Activated naive CD8-positive, alpha-beta T cell treated with anti-CD3 and anti-CD28 coated beads for 36 hours (primary cell): ENCODE data around the gene THOP1. TPM values are rescaled to one million over a fixed set of nuclear protein-coding genes. Genes with fewer than 3 reads are reported as not detected.
A peak's percentile ranks its signal among the peaks of the same experiment; 100 is the strongest.

Source experiments
- DNase-seq: peaks from one replicate; pipeline ENCODE4 v3.0.0; 2021
- H3K27ac Mint-ChIP-seq: one replicate; pipeline ENCODE4 v1.8.0; 2022; ENCODE audit warnings: mild to moderate bottlenecking, moderate library complexity, mixed read lengths
- H3K27me3 Mint-ChIP-seq: one replicate; pipeline ENCODE4 v1.8.0; 2022; ENCODE audit warnings: mild to moderate bottlenecking, mixed read lengths
- H3K36me3 Mint-ChIP-seq: one replicate; pipeline ENCODE4 v1.8.0; 2021; ENCODE audit warnings: mild to moderate bottlenecking, mixed read lengths
- H3K4me1 Mint-ChIP-seq: one replicate; pipeline ENCODE4 v1.8.0; 2021; ENCODE audit warnings: mixed read lengths
- H3K4me3 Mint-ChIP-seq: one replicate; pipeline ENCODE4 v1.8.0; 2022; ENCODE audit warnings: mild to moderate bottlenecking, moderate library complexity, mixed read lengths
- H3K9me3 Mint-ChIP-seq: one replicate; pipeline ENCODE4 v1.8.0; 2022; ENCODE audit warnings: mixed read lengths
- total RNA-seq, 2 experiments: library from RNA; stranded (reverse); gene quantifications; one replicate each; pipeline ENCODE4 v1.2.3, GENCODE V29; 2021

The THOP1 gene
- total RNA-seq, 2 experiments from 2014 or later = 164 to 170 TPM

- Mint-ChIP-seq H3K9me3 (peaks cover 26% of the 10 kb centered on the region), H3K36me3 (peaks cover 39% of the 10 kb centered on the region), H3K4me1 (no peaks in the 10 kb centered on the region), H3K4me3 (no peak overlapping the region), H3K27me3 (no peaks in the 10 kb centered on the region), H3K27ac (no peak overlapping the region)
- no peak for DNase-seq
Measured at GRCh38 chr19:2827840-2828489, 42.7 kb downstream of the THOP1 start.

GRCh38 chr19:2834294-2834871 lies 49.1 kb downstream of the THOP1 start:
- H3K27ac Mint-ChIP-seq = no peak overlapping the region
- no peak for DNase-seq
- H3K36me3 Mint-ChIP-seq = peaks cover 62% of the 10 kb centered on the region
- no peak overlapping the region for H3K4me3 Mint-ChIP-seq
- H3K27me3 Mint-ChIP-seq = no peaks in the 10 kb centered on the region
- peaks cover 42% of the 10 kb centered on the region for H3K9me3 Mint-ChIP-seq
- H3K4me1 Mint-ChIP-seq = no peaks in the 10 kb centered on the region

- Mint-ChIP-seq H3K27ac (no peak overlapping the region), H3K27me3 (no peaks in the 10 kb centered on the region)
Measured at GRCh38 chr19:2837430-2837829, 52.1 kb downstream of the THOP1 start.

GRCh38 chr19:2840794-2841791 lies 55.8 kb downstream of the THOP1 start, which contains the start of gene ZNF555:
Gene ZNF555 (plus strand): TSS chr19:2841475. CDS start chr19:2841573, 98 bp downstream.
- H3K4me1 Mint-ChIP-seq = peaks cover 5% of the 10 kb centered on the region

More at GRCh38 chr19:2837430-2837829, 52.1 kb downstream of the THOP1 start:
- Mint-ChIP-seq H3K9me3 (peaks cover 35% of the 10 kb centered on the region), H3K4me3 (no peak overlapping the region), H3K4me1 (peaks cover 4% of the 10 kb centered on the region), H3K36me3 (peaks cover 46% of the 10 kb centered on the region)
- no peak for DNase-seq

GRCh38 chr19:2841855-2842574 lies 56.7 kb downstream of the THOP1 start:
- Mint-ChIP-seq H3K27me3 (no peaks in the 10 kb centered on the region), H3K27ac (no peak overlapping the region), H3K9me3 (peaks cover 2% of the 10 kb centered on the region), H3K4me3 (peak overlapping the region; percentile 73), H3K36me3 (peaks cover 11% of the 10 kb centered on the region), H3K4me1 (peaks cover 5% of the 10 kb centered on the region)
- DNase-seq = peak; percentile 19

More at GRCh38 chr19:2840794-2841791, 55.8 kb downstream of the THOP1 start, which contains the start of gene ZNF555:
- Mint-ChIP-seq H3K36me3 (peaks cover 20% of the 10 kb centered on the region), H3K4me3 (peak within 1 kb of the TSS; percentile 82), H3K27ac (peak within 1 kb of the TSS; percentile 82), H3K27me3 (no peaks in the 10 kb centered on the region), H3K9me3 (peaks cover 12% of the 10 kb centered on the region)
- peak; percentile 96 for DNase-seq

GRCh38 chr19:2845107-2845506 lies 59.8 kb downstream of the THOP1 start:
- Mint-ChIP-seq H3K27me3 (no peaks in the 10 kb centered on the region), H3K4me1 (peaks cover 9% of the 10 kb centered on the region), H3K9me3 (peaks cover 8% of the 10 kb centered on the region), H3K4me3 (no peak overlapping the region), H3K36me3 (peaks cover 11% of the 10 kb centered on the region), H3K27ac (no peak overlapping the region)
- DNase-seq = no peak

GRCh38 chr19:2846180-2846894 lies 61.0 kb downstream of the THOP1 start:
- peaks cover 14% of the 10 kb centered on the region for H3K4me1 Mint-ChIP-seq
- DNase-seq = no peak
- H3K27ac Mint-ChIP-seq = no peak overlapping the region
- H3K4me3 Mint-ChIP-seq = no peak overlapping the region
- no peaks in the 10 kb centered on the region for H3K27me3 Mint-ChIP-seq
- peaks cover 17% of the 10 kb centered on the region for H3K9me3 Mint-ChIP-seq
- peaks cover 22% of the 10 kb centered on the region for H3K36me3 Mint-ChIP-seq

GRCh38 chr19:2847507-2847906 lies 62.2 kb downstream of the THOP1 start:
- H3K4me3 Mint-ChIP-seq = no peak overlapping the region
- H3K27ac Mint-ChIP-seq = no peak overlapping the region
- no peaks in the 10 kb centered on the region for H3K27me3 Mint-ChIP-seq
- H3K9me3 Mint-ChIP-seq = peaks cover 19% of the 10 kb centered on the region
- no peak for DNase-seq
- H3K4me1 Mint-ChIP-seq = peaks cover 9% of the 10 kb centered on the region
- peaks cover 34% of the 10 kb centered on the region for H3K36me3 Mint-ChIP-seq

GRCh38 chr19:2848616-2849015 lies 63.3 kb downstream of the THOP1 start:
- DNase-seq = no peak
- Mint-ChIP-seq H3K27ac (no peak overlapping the region), H3K36me3 (peaks cover 45% of the 10 kb centered on the region), H3K9me3 (peaks cover 29% of the 10 kb centered on the region), H3K4me3 (no peak overlapping the region), H3K27me3 (no peaks in the 10 kb centered on the region), H3K4me1 (peaks cover 9% of the 10 kb centered on the region)

GRCh38 chr19:2850256-2850925 lies 65.1 kb downstream of the THOP1 start:
- Mint-ChIP-seq H3K9me3 (peaks cover 42% of the 10 kb centered on the region), H3K27ac (no peak overlapping the region), H3K4me1 (peaks cover 9% of the 10 kb centered on the region), H3K36me3 (peaks cover 56% of the 10 kb centered on the region), H3K27me3 (no peaks in the 10 kb centered on the region), H3K4me3 (no peak overlapping the region)
- DNase-seq = no peak

GRCh38 chr19:2852598-2852997 lies 67.3 kb downstream of the THOP1 start:
- Mint-ChIP-seq H3K36me3 (peaks cover 63% of the 10 kb centered on the region), H3K27ac (no peak overlapping the region), H3K4me3 (no peak overlapping the region), H3K9me3 (peaks cover 49% of the 10 kb centered on the region), H3K4me1 (peaks cover 23% of the 10 kb centered on the region), H3K27me3 (no peaks in the 10 kb centered on the region)
- no peak for DNase-seq

- no peak overlapping the region for H3K27ac Mint-ChIP-seq
- H3K4me3 Mint-ChIP-seq = no peak overlapping the region
- no peak for DNase-seq
- peaks cover 49% of the 10 kb centered on the region for H3K9me3 Mint-ChIP-seq
- peaks cover 63% of the 10 kb centered on the region for H3K36me3 Mint-ChIP-seq
- peaks cover 26% of the 10 kb centered on the region for H3K4me1 Mint-ChIP-seq
- no peaks in the 10 kb centered on the region for H3K27me3 Mint-ChIP-seq
Measured at GRCh38 chr19:2853015-2853606, 67.8 kb downstream of the THOP1 start.

- DNase-seq = no peak
- Mint-ChIP-seq H3K36me3 (peaks cover 65% of the 10 kb centered on the region), H3K9me3 (peaks cover 51% of the 10 kb centered on the region), H3K27me3 (no peaks in the 10 kb centered on the region), H3K4me3 (no peak overlapping the region), H3K4me1 (peaks cover 29% of the 10 kb centered on the region), H3K27ac (no peak overlapping the region)
Measured at GRCh38 chr19:2854849-2855248, 69.5 kb downstream of the THOP1 start.
